Natural killer cell (primary cell): ENCODE measurements around the gene CRYGC. TPM values are rescaled to one million over a fixed set of nuclear protein-coding genes. Genes with fewer than 3 reads are reported as not detected.

Experiments used
- ATAC-seq, 3 donors: fragments of 150-1000 bp in 2 of 3; fragments of 200-7000 bp in 1 of 3; cut with Tn5 transposase; 1 replicate in 1 of 3; 2 replicates in 2 of 3; pipeline ENCODE4 v1.10.0; 2021; ENCODE audit warnings: mild to moderate bottlenecking in 2 of 3, moderate library complexity in 2 of 3
- DNase-seq, 2 donors: peaks; one replicate each; pipeline versions ENCODE4 v3.0.0 to v3.0.0-alpha.2; 2013 to 2021; ENCODE audit warnings: mixed read lengths in 1 of 2
- H3K27ac ChIP-seq: one replicate; pipeline ENCODE4 v1.5.1; 2013; ENCODE audit warnings: mild to moderate bottlenecking, low read length
- H3K27me3 ChIP-seq: one replicate; pipeline ENCODE4 v1.6.1; 2013; ENCODE audit warnings: low read length; ENCODE audit not compliant: control insufficient read depth, insufficient read depth
- H3K36me3 ChIP-seq: one replicate; pipeline ENCODE4 v1.6.1; 2013; ENCODE audit warnings: low read length; ENCODE audit not compliant: control insufficient read depth, insufficient read depth
- H3K4me1 ChIP-seq: one replicate; pipeline ENCODE4 v1.6.1; 2013; ENCODE audit warnings: low read length; ENCODE audit not compliant: control insufficient read depth, insufficient read depth
- H3K4me3 ChIP-seq: one replicate; pipeline ENCODE4 v1.5.1; 2013; ENCODE audit warnings: low read length
- H3K9me3 ChIP-seq: one replicate; pipeline ENCODE4 v1.6.1; 2013; ENCODE audit warnings: low read length; ENCODE audit not compliant: control insufficient read depth, insufficient read depth
- H3K27ac Mint-ChIP-seq, 2 donors: one replicate each; pipeline ENCODE4 v1.8.0; 2022; ENCODE audit warnings: mild to moderate bottlenecking in 2 of 2, mixed read lengths in 2 of 2, moderate library complexity in 1 of 2
- H3K27me3 Mint-ChIP-seq, 2 donors: one replicate each; pipeline ENCODE4 v1.8.0; 2022; ENCODE audit warnings: low read depth in 2 of 2, mixed read lengths in 2 of 2
- H3K36me3 Mint-ChIP-seq: one replicate; pipeline ENCODE4 v1.8.0; 2022; ENCODE audit warnings: mixed read lengths
- H3K4me1 Mint-ChIP-seq, 2 donors: one replicate each; pipeline ENCODE4 v1.8.0; 2022; ENCODE audit warnings: mixed read lengths in 2 of 2
- H3K4me3 Mint-ChIP-seq: one replicate; pipeline ENCODE4 v1.8.0; 2022; ENCODE audit warnings: mild to moderate bottlenecking, moderate library complexity, mixed read lengths
- H3K9me3 Mint-ChIP-seq, 2 donors: one replicate each; pipeline ENCODE4 v1.8.0; 2022; ENCODE audit warnings: mixed read lengths in 2 of 2
- CTCF ChIP-seq: fragments of 200-600 bp; IDR thresholded peaks from one replicate; pipeline ENCODE4 v1.8.0; 2022; ENCODE audit warnings: antibody characterized with exemption
- WGBS: methylation state at CpG from one replicate; pipeline ENCODE4 v1.1.7; 2013; ENCODE audit warnings: missing lambda C conversion rate; ENCODE audit not compliant: insufficient coverage; 5-methylcytosine and 5-hydroxymethylcytosine counted together
- intact Hi-C: fragments of 100-400 bp; cut with micrococcal nuclease; formaldehyde crosslinking; loops from one replicate; pipeline ENCODE4 v1.14.2; 2022
- total RNA-seq, 4 donors: library from RNA; stranded (reverse); fragments of 120-200 nt in 1 of 4; gene quantifications; one replicate each; pipeline versions ENCODE4 v1.2.3 to v1.2.4, GENCODE V29; 2013 to 2022

Gene CRYGC
- total RNA-seq, 3 donors from 2014 or later (not counting 1 experiment from before 2014, with no cell fraction given), result not detected

- Histone ChIP-seq H3K27me3 (no peaks in the 10 kb centered on the region), H3K36me3 (no peaks in the 10 kb centered on the region), H3K27ac (no peak overlapping the region), H3K4me3 (no peak overlapping the region), H3K4me1 (no peaks in the 10 kb centered on the region), H3K9me3 (no peaks in the 10 kb centered on the region)
- H3K9me3 Mint-ChIP-seq, result no peaks in the 10 kb centered on the region
- ATAC-seq, result no peak
- H3K27me3 Mint-ChIP-seq, result no peaks in the 10 kb centered on the region
- DNase-seq, result no peak
- H3K4me3 Mint-ChIP-seq, result no peak overlapping the region
- no peak overlapping the region for H3K27ac Mint-ChIP-seq
- H3K4me1 Mint-ChIP-seq, result no peaks in the 10 kb centered on the region
- no peak for TF ChIP-seq CTCF
- intact Hi-C loops, result no loop called here
- no peaks in the 10 kb centered on the region for H3K36me3 Mint-ChIP-seq
Measured at GRCh38 chr2:208093128-208093527, 36.5 kb downstream of the CRYGC start.

- no peaks in the 10 kb centered on the region for H3K36me3 Mint-ChIP-seq
- no peak for ATAC-seq
- H3K9me3 Mint-ChIP-seq, result no peaks in the 10 kb centered on the region
- Histone ChIP-seq H3K4me1 (no peaks in the 10 kb centered on the region), H3K36me3 (no peaks in the 10 kb centered on the region), H3K27me3 (no peaks in the 10 kb centered on the region), H3K27ac (no peak overlapping the region), H3K9me3 (no peaks in the 10 kb centered on the region), H3K4me3 (no peak overlapping the region)
- no peaks in the 10 kb centered on the region for H3K4me1 Mint-ChIP-seq
- 100% methylated on average over 1 of the region's 1 CpG for WGBS
- no peak for DNase-seq
- H3K27me3 Mint-ChIP-seq, result no peaks in the 10 kb centered on the region
- H3K27ac Mint-ChIP-seq, result no peak overlapping the region
- no peak overlapping the region for H3K4me3 Mint-ChIP-seq
- intact Hi-C loops, result no loop called here
- TF ChIP-seq CTCF, result no peak
Measured at GRCh38 chr2:208092093-208092832, 37.4 kb downstream of the CRYGC start.

GRCh38 chr2:208090420-208090819, 39.2 kb downstream of the CRYGC start:
- Histone ChIP-seq H3K36me3 (no peaks in the 10 kb centered on the region), H3K27me3 (no peaks in the 10 kb centered on the region), H3K4me1 (no peaks in the 10 kb centered on the region), H3K27ac (no peak overlapping the region), H3K9me3 (no peaks in the 10 kb centered on the region), H3K4me3 (no peak overlapping the region)
- no peak for TF ChIP-seq CTCF
- peaks cover 0 to 5% of the 10 kb centered on the region in 2 donors for H3K27me3 Mint-ChIP-seq
- intact Hi-C loops, result no loop called here
- H3K27ac Mint-ChIP-seq, result no peak overlapping the region
- H3K9me3 Mint-ChIP-seq, result no peaks in the 10 kb centered on the region
- no peak overlapping the region for H3K4me3 Mint-ChIP-seq
- H3K36me3 Mint-ChIP-seq, result no peaks in the 10 kb centered on the region
- ATAC-seq, result no peak
- no peak for DNase-seq
- no peaks in the 10 kb centered on the region for H3K4me1 Mint-ChIP-seq

GRCh38 chr2:208086029-208086428, 43.6 kb downstream of the CRYGC start:
- no peaks in the 10 kb centered on the region for H3K4me1 Mint-ChIP-seq
- no peaks in the 10 kb centered on the region for H3K36me3 Mint-ChIP-seq
- Histone ChIP-seq H3K27ac (no peak overlapping the region), H3K4me1 (no peaks in the 10 kb centered on the region), H3K27me3 (no peaks in the 10 kb centered on the region), H3K4me3 (no peak overlapping the region), H3K9me3 (no peaks in the 10 kb centered on the region), H3K36me3 (no peaks in the 10 kb centered on the region)
- H3K27me3 Mint-ChIP-seq, result peaks cover 17 to 23% of the 10 kb centered on the region in 2 donors
- TF ChIP-seq CTCF, result no peak
- ATAC-seq, result no peak
- DNase-seq, result no peak
- H3K27ac Mint-ChIP-seq, result no peak overlapping the region
- intact Hi-C loops, result no loop called here
- 16% methylated on average over 1 of the region's 1 CpG for WGBS
- H3K4me3 Mint-ChIP-seq, result no peak overlapping the region
- H3K9me3 Mint-ChIP-seq, result no peaks in the 10 kb centered on the region
